NCI-H2081 treated with DMSO at 0.1 percent for 48 hours (cell line): Measurements from ENCODE around the gene WBP1L.
"Not testable (repeated sequence)": the region's sequence is repeated elsewhere in the genome, so short reads cannot be mapped to it uniquely, and the experiment has no call there.

Source experiments
- DNase-seq: peaks from one replicate; lab custom pipeline; 2025; lab: John Stamatoyannopoulos, UW

Gene WBP1L

DNA sequence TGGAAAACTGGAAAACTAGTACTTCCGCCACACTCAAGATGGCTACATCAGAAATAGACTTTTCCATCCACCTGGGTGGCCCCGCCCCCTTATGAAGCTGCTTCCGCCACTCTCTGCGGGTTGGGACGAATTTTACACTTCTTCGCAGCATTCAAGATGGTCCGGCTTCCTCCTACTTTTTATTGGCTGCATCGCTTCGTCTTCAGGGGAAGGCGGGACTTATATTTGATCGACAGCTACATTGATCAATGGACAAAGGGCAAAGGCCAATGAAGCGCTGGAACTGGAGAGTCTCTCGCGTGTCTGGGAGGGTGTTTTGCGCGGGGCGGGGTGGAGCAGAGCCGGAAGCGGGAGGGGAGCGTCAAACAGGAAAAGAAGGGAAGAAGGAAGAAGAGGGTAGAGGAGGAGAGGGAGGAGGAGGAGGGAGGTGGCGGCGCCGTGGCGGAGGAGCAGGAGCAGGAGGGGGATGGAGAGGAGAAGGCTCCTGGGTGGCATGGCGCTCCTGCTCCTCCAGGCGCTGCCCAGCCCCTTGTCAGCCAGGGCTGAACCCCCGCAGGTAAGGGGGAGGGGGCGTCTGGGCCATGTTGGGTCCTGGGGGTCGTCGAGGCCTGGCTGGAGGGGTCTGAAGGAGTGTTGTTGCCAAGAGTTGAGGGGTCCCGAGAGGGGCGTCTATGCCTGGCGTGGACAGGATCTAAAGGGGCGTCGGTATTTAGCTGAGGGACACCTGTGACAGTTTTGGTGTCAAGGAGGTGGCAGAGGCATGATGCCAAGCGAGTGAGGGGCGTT lies at the start of gene WBP1L:
Gene WBP1L, plus strand, starts transcription at position 361 of the 786 bp plus-strand sequence. Its CDS starts 106 bp downstream, at position 467.
- DNase-seq: peak; percentile 92

DNA sequence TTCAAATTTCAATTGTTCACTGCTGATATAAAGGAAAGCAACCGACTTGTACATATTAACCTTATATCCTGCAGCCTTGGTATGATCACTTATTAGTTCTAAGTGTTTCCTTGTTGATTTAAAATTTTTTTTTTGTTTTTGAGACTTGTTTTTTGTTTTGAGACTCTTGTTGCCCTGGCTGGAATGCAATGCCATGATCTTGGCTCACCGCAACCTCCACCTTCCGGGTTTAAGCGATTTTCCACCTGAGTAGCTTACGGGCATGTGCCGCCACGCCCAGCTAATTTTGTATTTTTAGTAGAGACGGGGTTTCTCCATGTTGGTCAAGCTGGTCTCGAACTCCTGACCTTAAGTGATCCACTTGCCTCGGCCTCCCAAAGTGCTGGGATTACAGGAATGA lies 48.3 kb upstream of the WBP1L start:
- not testable (repeated sequence) for DNase-seq

DNA sequence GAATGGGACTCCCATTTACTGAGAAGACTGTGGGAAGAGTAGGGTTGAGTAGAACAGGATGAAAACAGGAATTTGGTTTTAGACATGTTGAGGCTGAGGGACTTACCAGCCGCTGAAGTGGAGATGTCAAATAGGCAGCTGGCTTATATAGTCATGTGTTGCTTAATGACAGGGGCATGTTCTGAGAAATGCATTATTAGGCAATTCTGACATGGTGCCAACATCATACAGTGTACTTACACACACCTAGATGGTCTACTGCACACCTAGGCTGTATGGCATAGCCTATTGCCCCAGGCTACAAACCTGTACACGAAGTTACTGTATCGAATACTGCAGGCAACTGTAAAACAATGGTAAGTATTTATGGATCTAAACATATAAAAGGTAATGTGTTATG lies 47.0 kb upstream of the WBP1L start:
- DNase-seq: no peak

DNA sequence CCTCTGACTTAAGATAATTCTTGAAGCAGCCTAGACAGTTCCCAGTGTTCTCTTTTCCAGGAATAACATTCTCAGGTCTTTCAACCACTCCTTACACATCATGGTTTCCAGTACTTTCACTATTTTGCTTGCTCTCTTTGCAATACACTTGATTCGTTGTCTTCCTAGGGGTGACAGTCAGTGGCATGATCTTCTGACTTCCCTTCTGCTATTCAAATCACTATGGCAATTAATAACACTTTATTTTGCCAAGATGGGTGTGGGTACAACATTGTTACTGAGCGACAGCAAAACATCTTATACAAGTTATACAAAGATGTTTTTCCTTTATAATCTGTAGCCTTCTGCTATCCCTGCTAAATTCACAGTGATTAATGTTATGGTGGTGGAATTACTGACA lies 44.9 kb upstream of the WBP1L start:
- DNase-seq: no peak

DNA sequence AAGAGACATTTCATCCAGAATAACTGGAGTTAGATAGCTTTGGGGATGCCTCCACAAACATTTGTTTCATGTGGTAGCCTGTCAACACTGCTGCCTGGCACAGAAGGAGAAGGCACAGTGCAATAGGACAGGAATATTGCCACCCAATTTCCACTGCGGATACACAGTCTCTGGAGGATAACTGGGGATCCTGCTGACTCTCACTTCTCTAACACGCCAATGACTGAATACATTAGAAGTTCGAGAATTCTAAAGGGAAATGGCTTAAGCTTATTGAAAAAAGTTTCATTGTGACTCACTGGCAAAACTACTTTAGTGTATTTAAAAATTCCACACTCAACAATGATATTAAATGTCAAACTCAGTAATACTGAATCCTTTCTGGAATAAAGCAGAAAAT lies 42.5 kb upstream of the WBP1L start:
- DNase-seq: no peak

DNA sequence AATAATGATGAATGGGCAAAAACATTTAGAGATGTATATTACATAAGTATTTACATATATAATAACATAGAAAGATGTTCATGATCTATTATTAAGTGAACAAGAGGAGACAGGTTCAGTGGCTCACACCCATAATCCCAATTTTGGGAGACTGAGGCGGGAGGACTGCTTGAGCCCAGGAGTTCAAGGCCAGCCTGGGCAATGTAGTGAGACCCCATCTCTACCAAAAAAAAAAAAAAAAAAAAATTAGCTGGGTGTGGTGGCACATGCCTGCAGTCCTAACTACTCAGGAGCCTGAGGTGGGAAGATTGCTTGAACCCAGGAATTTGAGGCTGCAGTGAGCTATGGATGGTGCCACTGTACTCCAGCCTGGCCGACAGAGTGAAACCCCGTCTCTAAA lies 42.0 kb upstream of the WBP1L start:
- no peak for DNase-seq

DNA sequence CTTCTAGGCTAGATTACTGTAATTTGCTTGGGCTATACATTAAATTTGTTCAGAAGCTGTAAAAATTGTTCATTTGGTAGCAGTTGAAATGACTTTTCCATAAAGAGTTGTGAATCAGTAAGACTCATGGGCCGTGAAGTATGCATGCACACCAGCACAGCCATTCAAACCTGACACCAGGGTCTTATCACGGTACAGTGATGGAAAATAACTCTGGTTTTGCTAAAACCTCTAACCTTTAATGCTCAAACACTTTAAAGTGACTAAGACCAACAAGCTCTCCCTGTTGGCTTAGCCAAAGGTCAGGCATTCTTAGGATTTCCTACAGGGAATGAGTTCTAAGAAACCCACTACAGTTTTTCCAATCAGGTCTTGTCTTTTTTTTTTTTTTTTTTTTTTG lies 41.0 kb upstream of the WBP1L start:
- DNase-seq: no peak

DNA sequence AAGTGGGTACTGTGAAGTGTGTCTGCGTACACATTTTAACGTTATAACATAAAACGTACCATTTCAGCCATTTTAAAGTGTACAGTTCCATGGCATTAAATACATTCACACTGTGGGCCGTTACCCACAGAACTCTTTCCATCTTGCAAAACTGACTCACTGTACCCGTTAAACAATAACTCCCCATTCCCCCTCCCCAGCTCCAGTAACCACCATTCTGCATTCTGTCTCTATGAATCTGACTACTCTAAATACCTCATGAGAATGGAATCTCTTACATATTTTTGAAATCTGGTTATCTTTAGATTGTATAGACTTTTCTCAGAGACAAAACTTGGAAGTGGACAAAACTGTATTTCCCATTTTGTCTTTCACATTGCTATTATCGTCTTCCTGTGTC lies 38.8 kb upstream of the WBP1L start:
- DNase-seq: no peak

DNA sequence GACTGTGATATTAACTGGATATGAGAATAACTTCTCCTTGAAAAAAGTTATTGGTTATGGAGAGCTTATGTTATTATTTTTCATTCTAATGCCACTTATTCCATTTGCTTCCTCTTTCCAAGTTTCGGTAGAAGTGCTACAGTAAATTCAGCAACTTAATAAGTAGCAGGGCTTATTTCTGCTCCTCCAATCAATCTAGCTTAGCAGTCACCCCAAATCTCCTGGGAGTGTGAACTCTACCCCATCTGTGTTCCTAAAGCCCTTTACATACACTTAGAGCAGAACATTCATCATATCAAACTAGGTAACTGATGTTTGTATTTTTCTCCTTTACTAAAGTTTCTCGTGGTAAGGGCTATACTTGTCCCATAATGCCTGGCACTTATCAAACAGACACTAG lies 38.2 kb upstream of the WBP1L start:
- DNase-seq: no peak

DNA sequence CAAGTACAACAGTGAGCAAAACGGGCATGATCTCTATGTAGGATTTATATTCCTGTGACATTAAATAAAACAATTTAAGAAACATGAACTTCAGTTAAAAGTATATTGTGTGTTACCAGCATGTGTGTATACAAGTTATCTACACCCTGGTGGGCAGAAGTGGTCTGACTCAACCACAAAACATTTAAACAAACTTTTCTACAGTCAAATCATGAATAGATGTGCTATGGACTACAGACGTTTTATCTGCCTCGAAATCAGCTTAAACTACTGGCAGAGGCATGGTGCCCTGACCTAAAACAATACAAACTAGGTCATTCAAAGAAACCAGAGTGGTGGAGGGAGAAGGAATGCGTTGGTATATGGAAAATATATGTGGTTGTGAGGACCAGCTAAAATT lies 33.1 kb upstream of the WBP1L start:
- DNase-seq: no peak

DNA sequence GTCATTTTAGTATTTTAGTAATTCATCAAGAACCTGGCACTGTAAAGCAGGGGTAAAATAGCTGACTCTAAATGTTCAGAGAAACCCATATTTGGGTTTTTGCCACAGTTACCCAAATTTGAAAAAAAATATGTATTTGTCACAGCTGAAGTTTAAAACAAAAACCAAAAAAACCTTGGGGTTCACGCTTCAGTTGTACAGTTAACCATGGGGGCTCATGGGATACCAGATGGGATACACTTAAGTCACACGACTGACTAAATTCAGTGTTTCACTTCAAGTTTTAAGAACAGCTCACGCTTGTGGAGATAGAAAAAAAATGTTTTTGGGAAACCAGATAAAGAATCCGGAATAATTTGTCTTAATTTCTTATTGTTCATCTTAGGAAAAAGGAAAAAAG lies 31.7 kb upstream of the WBP1L start:
- DNase-seq: no peak

DNA sequence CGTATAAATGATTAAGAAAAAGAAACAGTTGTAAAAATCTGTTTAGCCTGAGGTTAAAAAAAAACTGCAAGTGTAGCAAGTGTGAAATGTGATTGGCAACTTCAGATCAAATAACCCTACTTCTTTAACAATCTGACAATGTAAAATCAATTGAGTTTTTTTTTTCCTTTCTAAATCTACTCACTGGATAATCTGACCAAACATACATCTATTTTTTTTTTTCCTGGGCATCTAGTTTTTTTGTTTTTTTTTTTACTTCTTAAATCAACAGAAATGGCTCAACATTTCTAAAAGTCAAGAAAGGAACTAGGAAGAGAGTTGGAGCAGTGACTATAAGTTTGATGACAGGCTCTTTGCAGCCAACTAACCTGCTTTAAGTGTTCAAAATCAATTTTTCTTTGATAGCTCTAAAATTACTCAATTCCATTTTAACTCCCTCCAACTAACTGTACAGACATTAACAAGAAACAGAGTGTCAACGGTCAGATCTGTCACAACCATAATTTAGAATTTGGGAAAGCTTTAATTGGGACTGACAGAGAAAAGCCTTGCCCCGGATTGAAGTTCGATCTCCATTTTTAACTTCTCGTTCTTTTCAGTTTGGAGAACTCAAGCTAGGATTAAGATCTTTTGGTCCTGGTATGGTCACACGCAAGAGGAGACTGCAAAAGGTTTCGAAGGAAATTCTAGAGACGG lies 30.8 kb upstream of the WBP1L start:
- no peak for DNase-seq

DNA sequence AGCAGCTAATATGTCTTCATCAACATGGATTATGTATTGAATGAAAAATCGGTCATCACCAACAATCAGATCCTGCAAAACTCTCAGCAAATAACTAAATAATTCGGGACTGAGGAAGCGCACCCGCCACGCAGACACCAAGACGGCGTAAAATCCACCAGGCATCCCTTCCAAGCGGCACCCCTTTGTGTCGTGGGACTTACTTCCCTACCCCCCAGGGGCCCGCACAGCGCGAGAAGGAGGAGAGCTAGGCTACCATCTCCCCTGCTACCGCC lies 30.3 kb upstream of the WBP1L start:
- DNase-seq: no peak

DNA sequence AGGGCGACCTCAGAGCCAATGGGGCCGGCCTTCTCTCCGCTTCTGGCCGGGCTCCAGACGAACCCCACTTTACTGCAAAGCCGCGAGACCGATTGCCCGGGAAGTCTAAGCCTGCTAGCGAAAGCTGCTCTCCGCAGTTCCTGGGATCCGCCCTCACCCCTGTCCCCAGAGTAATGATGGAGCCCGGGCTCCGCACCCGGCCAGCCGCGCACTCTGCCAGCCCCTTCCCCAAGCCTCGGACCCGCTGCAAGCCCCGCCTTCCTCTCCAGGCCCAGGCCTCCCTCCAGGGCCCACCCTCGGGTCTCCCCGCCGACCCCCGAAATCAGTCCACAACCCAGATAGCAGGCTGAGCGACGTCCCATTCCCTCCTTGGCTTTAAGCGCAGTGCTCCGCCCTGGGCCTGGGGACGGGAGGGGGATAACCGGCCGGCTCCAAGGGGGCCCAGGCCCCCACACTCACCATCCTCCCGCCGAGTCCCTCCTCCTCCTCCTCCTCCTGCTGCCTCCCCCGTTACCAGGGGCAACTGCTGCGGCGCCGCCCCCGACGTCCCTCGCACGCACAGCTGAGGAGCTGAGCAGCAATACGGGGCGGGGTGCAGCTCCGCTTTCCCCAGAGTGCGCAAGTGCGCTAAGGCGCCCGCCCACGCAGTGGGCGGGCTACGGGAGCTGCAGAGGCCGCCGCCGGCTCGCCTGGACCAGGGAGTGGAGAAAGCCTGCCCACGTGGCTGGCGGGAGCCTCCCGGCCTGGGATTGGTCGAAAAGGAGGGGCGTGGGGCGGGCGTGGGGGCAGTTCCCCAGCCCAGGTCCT lies 29.7 kb upstream of the WBP1L start, which contains the start of gene ARL3:
Gene ARL3, minus strand, starts transcription at position 584 of the 807 bp plus-strand sequence. Its CDS starts 122 bp downstream, at position 462.
- DNase-seq: peak; percentile 71

DNA sequence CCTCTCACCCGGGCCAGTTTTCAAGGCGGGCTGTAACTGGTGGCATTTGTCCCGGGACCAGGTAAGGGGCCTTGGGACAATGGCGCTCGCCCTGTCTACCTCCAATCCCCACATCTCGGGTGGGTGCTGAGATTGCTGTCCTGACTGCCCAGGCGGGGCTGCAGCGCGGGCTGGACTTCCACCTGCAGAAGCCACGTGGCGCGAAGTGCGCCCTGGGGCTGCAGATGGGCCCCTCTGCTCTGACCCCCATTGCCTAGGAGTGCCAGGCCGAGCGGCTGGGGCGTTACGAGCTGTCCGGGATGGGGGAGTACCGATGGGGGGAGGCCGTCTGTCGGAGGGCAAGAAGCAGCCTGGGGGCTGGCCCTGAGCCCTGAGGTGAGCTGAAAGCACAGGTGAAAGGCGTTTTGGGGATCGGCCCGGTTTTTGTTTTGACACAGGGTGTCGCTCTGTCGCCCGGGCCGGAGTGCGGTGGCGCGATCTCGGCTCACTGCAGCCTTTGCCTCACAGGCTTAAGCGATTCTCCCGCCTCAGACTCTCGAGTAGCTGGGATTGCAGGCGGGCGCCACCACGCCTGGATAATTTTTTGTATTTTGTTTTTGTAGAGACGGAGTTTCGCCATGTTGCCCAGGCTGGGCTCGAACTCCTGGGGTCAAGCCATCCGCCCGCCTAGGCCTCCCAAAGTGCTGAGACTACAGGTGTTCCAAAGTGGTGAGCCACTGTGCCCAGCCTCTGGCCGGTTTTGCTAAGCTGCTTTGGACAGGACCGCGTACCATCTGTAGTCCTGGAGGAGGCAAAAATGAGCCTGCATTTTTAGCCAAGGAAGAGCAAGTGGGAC lies 28.9 kb upstream of the WBP1L start, which contains the start of gene SFXN2:
Gene SFXN2, plus strand, starts transcription at position 16 of the 835 bp plus-strand sequence. CDS start 12,001 bp downstream, outside the sequence.
- no peak for DNase-seq

DNA sequence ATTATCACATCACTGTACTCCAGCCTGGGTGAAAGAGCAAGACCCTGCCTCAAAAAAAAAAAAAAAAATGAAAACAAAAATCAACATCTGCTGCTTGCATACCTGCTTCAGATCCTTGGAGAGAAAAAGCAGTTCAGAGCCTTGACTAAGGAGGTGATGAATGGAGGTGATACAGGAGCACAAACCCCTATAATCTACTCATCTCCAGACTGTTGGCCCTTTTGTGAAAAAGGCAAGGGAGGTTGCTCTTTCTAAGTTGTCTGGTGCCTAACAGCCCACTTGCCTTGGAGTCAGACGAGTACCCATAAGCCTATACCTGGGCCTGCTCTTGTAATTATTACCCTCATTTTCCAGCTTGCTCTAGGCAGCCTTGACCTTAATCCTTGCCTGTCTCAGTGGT lies 27.9 kb upstream of the WBP1L start:
- no peak for DNase-seq

DNA sequence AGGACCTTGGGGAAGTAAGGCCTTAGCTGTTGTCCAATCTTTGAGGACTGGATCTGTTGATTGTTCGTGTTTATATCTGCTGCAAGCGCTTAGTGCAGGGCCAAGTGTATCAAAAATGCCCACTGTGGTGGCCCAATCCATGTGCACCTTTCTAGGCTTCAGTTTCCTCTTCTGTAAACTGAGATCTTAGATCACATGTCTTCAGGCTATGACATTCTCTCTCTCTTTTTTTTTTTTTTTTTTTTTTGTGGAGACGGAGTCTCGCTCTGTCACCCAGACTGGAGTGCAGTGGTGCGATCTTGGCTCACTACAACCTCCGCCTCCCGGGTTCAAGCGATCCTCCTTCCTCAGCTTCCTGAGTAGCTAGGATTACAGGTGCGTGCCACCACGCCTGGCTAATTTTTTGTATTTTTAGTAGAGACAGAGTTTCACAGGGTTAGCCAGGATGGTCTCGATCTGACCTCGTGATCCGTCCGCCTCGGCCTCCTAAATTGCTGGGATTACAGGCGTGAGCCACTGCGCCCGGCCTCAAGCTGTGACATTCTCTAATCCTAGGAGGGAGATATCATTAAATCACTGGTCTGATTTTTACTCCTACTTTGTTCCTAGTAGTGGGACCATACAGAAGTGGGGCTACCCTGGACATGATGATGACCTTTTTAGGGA lies 26.7 kb upstream of the WBP1L start:
- not testable (repeated sequence) for DNase-seq

DNA sequence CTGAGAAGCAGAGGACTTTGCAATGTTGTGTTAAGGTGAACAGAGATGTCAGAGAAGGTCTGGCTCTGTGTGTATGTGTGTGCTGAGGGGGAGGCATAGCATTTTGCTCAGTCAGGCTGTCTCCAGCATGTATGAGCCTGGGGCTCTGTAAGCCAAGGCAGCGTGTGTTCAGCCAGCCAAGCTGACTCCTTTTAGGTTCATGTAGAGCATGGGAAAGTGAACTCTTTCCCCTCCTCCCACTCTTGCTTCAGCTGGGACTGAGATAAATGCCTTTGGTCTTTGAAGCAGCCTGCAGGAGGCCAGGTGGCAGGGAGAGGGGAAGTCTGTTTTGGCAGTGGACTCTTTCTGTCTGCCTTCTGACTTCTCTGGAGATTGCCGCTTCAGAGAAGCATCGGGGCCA lies 25.5 kb upstream of the WBP1L start:
- no peak for DNase-seq

DNA sequence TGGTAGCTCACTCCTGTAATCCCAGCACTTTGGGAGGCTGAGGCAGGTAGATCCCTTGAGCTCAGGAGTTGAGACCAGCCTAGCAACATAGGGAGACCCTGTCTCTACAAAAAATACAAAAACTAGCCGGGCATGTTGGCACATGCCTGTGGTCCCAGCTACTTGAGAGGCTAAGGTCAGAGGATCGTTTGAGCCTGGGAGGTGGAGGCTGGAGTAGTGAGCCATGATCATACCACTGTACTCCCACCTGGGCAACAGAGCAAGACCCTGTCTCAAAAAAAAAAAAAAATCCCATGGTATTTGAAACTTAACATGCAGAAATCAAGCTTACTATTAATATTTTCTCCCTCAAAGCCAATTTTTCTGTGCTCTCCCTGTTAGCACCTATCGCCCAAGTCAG lies 23.4 kb upstream of the WBP1L start:
- no peak for DNase-seq

DNA sequence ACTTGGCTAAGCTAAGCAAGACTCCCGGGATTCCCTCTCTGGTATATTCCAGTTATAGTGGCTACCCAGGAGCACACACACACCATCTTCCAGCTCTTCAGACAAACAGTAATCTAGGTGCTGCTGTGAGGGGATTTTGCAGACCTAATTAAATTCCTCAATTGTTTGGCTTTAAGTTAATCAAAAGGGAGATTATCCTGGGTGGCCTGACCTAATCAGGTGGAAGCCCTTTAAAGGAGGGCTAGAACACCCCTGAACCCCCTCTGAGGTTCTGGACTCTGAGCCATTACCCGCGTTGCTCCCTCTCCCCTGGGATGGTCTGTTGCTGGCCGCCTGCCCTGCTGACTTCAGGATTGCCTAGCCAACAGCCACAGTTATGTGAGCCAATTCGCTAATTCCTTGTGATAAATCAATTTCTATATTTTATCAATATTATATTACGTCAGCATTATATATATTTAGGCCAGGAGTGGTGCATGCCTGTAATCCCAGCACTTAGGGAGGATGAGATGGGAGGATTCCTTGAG lies 22.9 kb upstream of the WBP1L start:
- no peak for DNase-seq

DNA sequence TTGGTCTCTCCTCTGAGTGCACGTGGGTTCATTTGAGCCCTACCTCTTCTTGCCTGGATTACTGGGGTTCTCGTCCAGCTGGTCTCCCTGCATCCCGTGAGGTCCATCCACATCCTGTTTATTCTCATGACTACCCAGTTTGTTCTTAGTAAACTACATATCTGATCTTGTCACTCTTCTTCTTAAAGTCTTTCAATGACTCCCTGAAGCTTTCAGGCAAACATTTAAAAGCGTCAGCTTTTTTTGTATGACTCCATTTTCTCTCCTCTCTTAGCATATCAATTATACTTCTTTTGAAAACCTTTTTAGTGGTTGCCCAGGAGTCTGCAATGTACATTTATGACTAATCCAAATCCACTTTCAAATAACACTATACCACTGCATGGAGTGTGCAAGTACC lies 21.8 kb upstream of the WBP1L start:
- no peak for DNase-seq
